IPS DF 4.7 (cell line): ENCODE results near the gene GSTO1.

Source experiments
- DNase-seq: peaks from one replicate; pipeline ENCODE4 v3.0.0-alpha.2; 2013; ENCODE audit warnings: low spot score; ENCODE audit errors: extremely low read depth

Gene GSTO1

DNA sequence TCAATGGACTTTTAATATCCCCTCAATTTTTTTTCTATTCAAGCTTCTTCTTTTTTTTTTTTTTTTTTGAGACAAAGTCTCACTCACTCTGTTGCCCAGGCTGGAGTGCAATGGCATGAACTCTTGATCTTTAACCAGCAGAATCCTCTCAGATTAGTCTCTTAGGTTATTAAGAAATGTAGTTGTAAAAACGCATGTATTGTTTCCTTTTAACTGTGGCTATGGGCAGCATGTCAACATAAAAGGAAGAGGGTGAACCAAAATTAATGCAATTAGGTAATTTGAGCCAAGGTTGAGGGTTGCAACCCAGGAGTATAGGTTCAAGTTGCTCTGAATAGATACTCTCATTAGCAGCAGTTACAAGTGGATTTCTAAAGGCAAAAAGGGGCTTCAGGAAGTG lies 4.3 kb upstream of the GSTO1 start:
- DNase-seq: no peak

DNA sequence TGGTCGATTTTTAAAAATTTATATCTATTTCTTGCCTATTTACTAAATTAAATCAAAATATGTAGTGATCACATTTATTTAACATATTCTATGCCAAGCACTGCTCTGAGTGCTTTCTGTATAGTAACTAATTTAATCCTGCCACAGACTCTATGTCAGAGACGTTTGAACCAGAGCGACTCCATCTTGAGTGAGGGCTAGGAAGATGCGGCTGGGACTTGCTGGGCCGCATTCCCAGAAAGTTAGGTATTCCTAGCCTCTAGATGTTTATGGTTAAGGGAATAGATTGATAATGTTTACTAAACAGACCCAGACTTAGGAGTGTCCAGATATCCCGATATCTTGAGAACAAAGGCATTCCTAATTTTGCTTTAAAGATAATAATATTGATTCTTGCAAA lies 3.2 kb upstream of the GSTO1 start:
- DNase-seq: no peak

DNA sequence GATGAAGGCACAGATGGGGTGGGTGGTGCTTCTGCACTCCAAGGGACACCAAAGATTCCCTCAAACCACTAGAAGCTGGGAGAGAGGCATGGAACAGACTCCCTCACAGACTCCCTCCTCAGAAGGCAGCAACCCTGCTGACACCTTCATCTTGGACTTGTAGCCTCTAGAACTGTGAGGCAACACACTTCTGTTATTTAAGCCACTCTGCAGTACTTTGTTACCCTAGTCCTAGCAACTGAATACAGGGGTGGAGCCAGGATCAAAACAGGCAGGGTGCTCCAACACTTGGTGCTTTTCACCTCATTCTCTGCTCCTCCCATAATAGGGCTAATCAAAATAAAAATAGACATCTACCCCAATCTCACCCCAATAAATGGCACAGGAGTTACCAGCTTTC lies 2.3 kb upstream of the GSTO1 start:
- DNase-seq: no peak

DNA sequence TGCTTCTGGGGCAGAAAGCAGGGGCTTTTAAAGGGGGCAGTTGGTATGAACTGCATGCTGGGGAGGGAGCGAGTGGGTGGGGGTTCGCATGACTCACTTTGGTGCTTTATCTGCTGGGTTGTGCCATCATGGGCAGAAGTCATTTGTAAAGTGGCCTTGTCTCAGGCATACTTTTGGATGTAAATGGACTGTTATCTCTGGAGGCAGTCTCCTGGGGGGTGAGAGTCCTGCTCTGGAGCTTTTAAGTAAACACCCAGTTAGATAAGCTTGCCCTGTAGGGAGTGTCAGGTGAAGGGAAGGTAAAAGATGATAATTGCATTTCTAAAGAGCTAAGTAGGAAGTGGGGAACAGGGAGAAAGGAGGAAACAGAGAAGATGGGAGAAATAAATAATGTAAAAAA lies 1.6 kb upstream of the GSTO1 start:
- no peak for DNase-seq

DNA sequence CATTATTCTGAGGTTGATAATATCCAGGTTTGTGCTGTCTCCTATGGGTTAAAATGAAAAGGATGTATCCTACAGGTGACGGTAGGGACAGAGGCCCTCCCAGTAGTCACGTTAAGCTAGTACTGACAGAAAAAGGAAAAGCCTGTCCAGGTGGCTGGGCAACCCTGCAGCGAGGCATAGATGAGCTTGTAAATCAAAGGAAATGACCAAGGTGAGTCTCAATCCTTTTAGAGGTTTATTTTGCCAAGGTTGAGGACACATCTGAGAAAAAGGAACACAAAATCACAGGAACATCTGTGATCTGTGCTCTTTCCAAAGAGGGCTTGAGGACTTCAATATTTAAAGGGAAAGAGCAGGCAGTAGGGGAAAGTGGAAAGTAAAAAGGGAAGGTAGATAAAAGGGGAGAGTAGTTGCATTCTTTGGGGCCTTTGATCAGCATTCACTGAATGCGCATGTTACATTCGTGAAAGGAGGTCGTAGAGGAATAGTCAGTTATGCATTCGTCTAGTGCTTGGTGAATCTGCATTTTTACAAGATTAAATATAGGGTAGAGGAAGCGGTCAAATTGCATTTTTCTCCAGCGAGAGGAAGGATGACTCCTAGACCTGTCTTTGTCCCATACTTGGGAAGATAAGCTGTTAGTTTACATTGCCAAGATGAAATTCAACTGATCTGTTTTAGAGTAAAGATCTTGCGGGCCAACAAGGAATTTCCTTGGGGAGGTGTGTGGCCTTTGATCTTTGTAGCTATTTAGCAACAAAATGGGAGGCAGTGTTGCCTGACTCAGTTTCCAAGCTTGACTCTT lies 884 bp upstream of the GSTO1 start:
- no peak for DNase-seq

DNA sequence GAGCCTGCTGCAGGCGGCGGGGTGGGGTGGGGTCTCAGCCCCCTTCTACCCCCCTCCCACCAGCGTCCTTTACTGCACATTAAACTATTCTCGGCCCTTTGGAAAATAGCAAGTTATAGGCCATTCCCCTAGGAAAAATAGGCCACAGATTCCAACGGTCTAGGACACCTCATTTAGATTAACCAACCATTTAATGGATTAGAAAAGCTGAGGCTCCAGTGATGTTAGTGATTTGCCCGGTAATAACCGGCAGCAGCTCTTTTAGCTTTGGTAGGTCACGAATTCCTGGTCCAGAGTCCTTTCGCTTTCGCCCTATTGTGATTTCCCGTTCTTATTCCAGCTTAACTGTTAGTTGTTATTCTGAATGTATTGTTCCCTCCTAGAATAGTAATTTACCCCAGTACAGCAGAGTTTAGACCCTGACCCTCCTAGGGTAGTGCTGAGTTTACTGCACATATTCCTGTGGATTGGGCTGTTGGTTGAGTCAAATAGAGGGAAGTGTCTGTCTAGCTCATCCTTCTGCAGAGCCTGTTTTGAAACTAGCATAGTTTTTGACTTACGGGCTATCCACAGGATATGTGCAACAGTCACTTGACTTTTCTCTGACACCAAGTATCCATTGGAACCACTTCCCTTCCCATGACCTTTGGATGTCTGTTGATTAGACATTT lies 754 bp downstream of the GSTO1 start:
- DNase-seq: no peak

DNA sequence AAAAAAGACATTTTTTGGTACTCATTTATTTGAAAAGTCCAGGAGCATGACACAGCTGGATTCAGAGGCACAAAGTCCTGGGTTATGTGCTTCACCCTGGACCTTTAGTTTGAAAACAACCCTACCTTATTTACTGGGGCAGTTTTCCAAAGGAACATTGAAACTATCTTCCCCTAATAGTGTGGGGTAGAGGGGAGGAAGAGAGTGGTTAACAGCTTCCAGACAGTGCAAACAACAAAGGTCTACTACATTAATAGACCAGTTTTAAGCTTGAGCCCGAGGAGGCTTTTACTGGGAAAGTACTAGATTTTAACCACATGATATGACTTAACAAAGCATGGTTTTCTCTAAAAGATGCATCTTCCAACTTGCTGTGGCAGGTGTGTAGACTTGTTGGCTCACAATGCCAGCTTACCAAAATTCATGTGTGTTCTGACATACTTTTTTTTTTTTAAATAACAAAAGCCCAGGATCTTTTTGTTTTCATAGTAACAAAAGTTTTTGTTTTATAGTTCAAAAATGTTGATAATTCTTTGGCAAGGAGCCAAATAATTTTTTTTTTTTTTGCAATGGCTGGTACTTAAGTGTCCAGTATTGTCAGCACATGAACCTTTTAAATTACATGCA lies 1.8 kb downstream of the GSTO1 start:
- DNase-seq: no peak

DNA sequence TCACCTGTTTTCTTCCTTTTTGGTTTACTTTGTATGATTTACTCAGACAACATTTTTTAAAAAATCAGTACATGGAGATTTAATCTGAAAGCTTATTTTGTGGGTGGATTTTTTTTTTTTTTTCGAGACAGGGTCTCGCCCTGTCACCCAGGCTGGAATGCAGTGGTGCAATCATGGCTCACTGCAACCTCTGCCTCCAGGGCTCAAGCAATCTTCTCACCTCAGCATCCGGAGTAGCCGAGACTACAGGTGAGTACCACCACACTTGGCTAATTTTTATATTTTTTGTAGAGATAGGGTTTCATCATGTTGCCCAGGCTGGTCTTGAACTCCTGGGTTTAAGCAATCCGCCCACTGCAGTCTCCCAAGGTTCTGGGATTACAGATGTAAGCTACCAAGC lies 2.5 kb downstream of the GSTO1 start:
- no peak for DNase-seq

DNA sequence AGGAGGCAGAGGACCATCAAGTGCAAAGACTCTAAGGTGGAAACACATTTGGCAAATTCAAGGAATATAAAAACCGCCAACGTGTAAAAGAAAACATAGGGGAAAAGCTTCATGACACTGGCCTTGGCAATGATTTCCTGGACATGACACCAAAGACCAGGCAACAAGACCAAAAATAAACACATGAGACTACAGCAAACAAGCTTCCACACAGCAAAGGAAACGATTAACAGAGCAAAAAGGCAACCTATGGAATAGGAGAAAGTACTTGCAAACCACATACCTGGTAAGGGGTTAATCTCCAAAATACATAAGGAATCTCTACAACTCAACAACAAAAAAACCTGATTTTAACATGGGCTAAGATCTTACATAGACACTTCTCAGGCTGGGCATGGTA lies 3.5 kb downstream of the GSTO1 start:
- no peak for DNase-seq

DNA sequence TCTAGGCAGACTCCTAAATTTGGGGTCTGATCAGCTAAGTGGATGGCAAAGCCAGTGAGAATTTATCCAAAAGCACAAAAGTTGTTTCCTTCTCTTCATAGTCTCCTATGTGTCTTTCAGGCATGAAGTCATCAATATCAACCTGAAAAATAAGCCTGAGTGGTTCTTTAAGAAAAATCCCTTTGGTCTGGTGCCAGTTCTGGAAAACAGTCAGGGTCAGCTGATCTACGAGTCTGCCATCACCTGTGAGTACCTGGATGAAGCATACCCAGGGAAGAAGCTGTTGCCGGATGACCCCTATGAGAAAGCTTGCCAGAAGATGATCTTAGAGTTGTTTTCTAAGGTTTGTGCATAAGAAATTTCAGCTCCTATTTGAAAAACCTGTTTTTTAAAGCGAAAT lies 4.8 kb downstream of the GSTO1 start:
- no peak for DNase-seq

DNA sequence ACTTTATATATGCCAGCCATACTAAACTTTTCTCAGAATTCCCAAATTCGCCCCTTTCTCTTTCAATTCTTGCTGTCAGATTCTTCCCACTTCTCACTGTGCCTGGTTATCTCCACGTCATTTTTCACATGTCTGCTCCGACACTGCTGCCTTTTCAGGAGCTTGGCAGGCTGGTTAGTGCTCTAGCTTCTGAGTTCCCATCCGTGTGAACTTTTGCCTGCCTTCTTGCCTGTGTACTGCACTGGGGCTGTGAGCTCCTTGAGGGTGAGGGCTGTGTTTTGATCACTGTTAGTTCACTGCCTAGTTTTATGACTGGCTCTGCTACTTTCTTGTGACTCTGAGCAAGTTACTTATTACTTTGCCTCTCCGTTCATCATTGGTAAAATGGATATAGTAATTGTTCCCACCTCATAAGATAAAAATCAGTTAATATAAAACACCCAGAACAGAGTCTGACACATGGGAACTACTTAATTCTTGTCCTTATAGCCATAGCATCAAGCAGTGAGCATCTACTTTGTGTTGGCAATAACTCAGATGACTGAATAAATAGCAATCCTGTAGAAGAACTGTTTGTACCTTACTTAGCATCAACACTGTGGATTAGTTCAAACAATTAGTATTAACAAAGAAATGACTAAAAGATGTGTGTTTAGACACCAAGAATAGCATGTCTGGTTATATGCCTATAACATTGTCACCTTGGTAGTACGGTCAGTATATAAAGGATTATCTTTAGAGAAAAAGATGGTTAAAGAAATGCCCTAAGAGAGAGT lies 5.5 kb downstream of the GSTO1 start:
- DNase-seq: no peak

DNA sequence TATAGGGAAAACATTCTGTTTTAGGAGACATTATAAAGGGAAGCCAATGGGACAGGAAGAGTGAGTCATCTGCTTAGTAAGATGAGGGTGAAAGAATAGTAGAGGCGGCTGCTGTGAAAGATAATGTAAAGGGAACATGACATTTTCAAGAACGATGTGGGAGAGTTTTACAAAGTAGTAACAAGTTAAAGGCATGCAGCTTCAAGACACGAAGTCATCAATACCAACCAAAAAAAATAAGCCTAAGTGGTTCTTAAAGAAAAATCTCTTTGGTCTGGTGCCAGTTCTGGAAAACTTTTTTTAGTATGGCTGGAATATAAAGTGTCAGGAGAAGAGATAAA lies 6.1 kb downstream of the GSTO1 start:
- DNase-seq: no peak

DNA sequence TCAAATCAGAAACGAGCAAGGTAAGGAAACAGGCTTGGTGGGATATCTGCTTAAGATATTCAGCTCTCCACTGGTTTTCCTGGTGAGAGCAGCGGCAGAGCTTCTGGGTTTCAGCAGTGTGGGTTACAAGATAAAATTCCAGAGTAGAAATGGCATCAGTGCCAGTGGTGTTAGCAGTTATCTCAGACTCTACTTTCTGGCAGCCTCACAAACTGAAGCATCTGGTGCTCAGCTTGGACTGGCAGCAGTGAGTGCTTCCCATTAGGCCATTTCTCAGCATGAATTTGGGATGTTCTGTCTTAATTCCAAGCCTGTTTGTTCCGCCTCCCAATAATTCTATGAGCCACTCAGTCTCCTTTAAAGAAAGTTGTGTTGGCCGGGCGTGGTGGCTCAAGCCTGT lies 7.4 kb downstream of the GSTO1 start:
- no peak for DNase-seq

DNA sequence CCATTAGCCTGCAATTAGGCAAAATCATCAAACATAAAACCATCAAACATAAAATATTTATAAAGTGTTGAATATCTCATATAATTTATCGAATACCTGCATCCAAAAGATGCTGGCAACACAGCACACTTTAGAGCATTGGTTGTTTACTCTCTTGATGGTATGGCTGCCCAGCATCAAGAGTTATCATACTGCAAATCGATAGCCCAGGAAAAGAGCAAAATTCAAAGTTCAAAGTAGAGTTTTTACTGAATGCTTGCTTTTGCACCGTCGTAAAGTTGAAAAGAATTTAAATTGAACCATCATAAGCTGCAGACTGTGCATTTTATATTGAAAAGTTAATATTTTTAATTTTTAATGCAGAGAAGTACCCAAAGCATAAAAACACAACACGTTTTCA lies 10.1 kb downstream of the GSTO1 start:
- DNase-seq: no peak

DNA sequence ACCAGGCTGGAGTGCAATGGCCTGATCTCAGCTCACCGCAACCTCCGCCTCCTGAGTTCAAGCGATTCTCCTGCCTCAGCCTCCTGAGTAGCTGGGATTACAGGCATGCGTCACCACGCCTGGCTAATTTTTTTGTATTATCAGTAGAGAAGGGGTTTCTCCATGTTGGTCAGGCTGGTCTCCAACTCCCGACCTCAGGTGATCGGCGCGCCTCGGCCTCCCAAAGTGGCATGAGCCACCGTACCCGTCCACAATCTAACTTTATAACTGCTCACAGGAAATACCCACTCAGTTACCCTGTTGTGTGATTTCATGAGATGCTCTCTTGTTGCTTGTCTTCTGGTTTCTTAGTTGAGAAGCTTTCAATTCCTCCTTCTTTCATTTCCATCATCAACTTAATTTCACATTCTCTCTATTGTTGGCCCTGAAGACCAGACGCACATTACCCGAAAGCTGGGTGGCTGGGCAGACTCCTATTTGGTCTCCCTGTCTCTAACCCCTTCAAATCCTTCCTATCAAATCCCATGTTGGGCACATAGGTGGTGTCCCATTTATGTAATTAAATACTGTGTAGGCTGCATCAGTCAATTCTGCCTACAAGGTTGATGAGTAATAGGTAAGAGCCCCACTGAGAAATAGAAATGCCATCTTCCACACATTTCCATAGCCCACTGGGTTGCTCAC lies 13.2 kb downstream of the GSTO1 start:
- no peak for DNase-seq

DNA sequence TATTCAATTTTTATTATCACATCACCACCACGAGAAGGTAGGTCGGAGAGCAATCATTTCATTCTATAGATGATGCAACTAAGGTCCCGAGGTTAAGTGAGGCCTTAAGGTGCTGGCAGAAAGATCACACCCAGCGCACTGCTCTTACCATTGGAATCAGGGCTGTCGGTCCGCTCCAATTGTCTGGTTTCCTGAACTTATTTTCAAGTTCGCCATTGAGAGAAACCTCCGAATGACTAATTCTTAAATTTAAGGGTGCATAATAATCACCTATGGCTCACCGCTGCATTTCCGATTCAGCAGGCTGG lies 13.7 kb downstream of the GSTO1 start:
- DNase-seq: no peak

DNA sequence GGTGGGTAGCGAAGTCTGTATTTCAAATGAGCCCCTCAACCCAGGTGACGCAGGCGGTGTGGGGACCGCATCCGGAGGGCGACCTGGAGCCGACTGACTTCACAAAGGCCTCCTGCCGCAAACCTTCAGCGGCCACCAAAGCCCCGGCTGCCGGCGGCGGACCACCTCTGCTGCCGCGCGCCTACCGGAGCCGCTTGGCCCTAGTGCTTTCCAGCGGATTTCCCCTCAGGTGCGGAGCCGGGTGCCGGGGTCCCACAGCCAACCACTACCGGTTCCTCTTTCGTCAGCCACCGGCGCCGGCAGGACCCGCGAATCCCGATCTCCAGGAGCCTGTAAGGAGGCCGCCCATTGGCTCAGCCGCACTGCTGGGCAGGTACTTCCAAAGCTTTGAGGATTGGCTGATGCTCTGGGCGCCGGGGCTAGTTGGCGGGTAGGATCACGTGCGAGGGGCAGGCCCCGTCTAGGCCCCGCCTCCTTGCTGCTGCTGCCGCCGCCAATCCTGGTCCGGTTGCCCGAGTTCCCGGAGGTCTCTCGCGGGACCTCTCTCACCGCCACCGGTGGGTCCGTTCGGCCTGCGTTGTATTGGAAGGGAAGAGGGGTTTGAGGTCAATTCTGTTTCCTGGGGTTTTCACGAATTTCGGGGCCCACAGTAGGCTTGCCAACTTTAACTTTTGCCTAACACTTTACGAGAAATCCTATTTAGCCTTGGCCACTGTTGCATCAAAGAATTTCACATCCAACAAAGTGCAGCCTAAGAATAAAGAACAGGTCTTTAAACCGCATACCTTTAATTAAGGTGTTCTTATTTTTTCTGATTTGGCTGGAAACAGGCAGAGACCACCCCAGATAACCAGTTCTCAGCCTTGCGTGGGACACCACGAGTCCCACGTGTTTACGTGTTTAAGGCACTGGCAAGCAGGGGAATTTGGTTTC lies 14.3 kb downstream of the GSTO1 start, which contains the start of gene GSTO2:
TSS of gene GSTO2 (plus strand) at position 472 of the 933 bp plus-strand sequence. CDS start 5,732 bp downstream, outside the sequence.
- no peak for DNase-seq

DNA sequence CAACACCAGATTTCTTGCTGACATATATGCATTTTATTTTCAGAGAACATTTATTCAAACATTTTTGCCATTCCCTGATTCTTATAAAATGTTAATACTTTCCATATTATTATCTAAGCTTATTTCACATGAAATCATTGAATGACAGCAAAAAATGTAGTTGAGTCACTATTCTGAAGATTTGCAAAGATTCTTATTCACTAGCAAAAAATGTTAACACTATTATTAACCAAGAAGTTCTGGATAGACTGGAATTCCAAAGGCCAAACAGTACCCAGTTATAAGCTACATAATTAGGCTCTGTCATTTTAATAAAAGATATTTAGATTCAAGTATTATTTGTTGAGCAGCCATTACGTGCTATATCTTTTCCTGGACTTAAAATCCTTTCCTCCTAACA lies 18.6 kb downstream of the GSTO1 start:
- no peak for DNase-seq

DNA sequence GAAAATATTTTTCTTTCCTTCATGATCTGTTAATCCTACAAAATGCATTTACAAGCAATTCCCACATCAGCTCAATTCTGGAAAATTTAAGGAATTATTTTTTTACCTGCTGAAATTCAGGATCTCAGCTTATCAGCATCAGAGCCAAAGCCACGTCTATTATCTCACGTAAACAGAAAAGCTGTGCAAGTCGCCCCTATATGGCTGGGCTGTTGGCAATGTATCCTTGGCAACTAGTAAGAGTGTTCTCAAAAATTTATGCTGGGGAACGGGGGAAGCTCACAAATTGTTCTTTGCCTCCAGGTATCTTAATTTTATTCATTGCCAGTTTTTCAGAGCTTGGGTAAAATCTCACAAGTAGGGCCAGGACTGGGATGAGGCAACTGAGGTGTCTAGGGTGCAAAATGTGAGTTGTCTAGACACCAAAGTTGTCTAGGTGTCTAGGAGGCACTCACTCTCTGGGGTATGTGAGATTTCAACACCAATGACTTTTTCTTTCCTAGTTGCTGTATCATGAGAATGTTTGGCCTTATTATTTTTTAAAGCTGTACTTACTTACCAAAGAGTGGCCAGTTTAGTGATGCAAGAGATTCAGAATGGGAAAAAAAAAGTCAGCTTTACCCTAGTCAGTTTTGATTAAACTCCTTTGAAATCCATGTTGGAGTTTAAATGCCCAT lies 19.3 kb downstream of the GSTO1 start:
- DNase-seq: no peak
